Effector memory CD4-positive, alpha-beta T cell (primary cell): Measurements from ENCODE around the gene S100A8.
"Not testable (repeated sequence)": the region's sequence is repeated elsewhere in the genome, so short reads cannot be mapped to it uniquely, and the experiment has no call there.

Experiments
- DNase-seq, 3 donors: peaks; one replicate each; pipeline ENCODE4 v3.0.0-alpha.2; 2020
- H3K27ac ChIP-seq: 2 replicates; pipeline ENCODE4 v1.7.0; 2013; ENCODE audit warnings: mild to moderate bottlenecking, low read length, moderate library complexity; ENCODE audit not compliant: insufficient read depth, poor library complexity, severe bottlenecking
- H3K27me3 ChIP-seq: replicated peaks from 2 replicates; pipeline ENCODE4 v1.7.0; 2013; ENCODE audit warnings: mild to moderate bottlenecking, low read length; ENCODE audit not compliant: insufficient read depth, control insufficient read depth, poor library complexity, severe bottlenecking
- H3K36me3 ChIP-seq: 2 replicates; pipeline ENCODE4 v1.7.0; 2013; ENCODE audit warnings: mild to moderate bottlenecking, low read length, moderate library complexity; ENCODE audit not compliant: control insufficient read depth, insufficient read depth
- H3K4me1 ChIP-seq: 2 replicates; pipeline ENCODE4 v1.7.0; 2013; ENCODE audit warnings: low read length, mild to moderate bottlenecking; ENCODE audit not compliant: control insufficient read depth, insufficient read depth, poor library complexity, severe bottlenecking
- H3K4me3 ChIP-seq: 2 replicates; pipeline ENCODE4 v1.7.0; 2013; ENCODE audit warnings: low read length, low read depth, mild to moderate bottlenecking; ENCODE audit not compliant: insufficient read depth, poor library complexity, severe bottlenecking
- H3K9me3 ChIP-seq: 2 replicates; pipeline ENCODE4 v1.7.0; 2013; ENCODE audit warnings: mild to moderate bottlenecking, low read length, moderate library complexity; ENCODE audit not compliant: control insufficient read depth

Gene S100A8

GRCh38 chr1:153417136-153417888 lies 26.4 kb upstream of the S100A8 start:
- H3K27ac ChIP-seq, result no peak overlapping the region
- no peak for DNase-seq
- no peaks in the 10 kb centered on the region for H3K27me3 ChIP-seq
- H3K4me3 ChIP-seq, result no peak overlapping the region
- no peaks in the 10 kb centered on the region for H3K4me1 ChIP-seq
- no peaks in the 10 kb centered on the region for H3K9me3 ChIP-seq
- no peaks in the 10 kb centered on the region for H3K36me3 ChIP-seq

GRCh38 chr1:153415850-153416570 lies 25.1 kb upstream of the S100A8 start, which contains the start of gene S100A7A:
TSS of gene S100A7A (plus strand) at chr1:153416520. CDS start at chr1:153418083, 1,563 bp downstream.
- Histone ChIP-seq H3K27me3 (no peaks in the 10 kb centered on the region), H3K4me1 (no peaks in the 10 kb centered on the region), H3K36me3 (no peaks in the 10 kb centered on the region), H3K9me3 (no peaks in the 10 kb centered on the region), H3K27ac (no peak within 1 kb of the TSS), H3K4me3 (no peak within 1 kb of the TSS)
- DNase-seq, result no peak

GRCh38 chr1:153413961-153414360 lies 23.1 kb upstream of the S100A8 start:
- H3K27me3 ChIP-seq, H3K27ac ChIP-seq, H3K9me3 ChIP-seq, H3K36me3 ChIP-seq, DNase-seq, H3K4me3 ChIP-seq, H3K4me1 ChIP-seq: not testable (repeated sequence)

GRCh38 chr1:153407274-153407673 lies 16.4 kb upstream of the S100A8 start:
- not testable (repeated sequence) for H3K27ac ChIP-seq, H3K4me1 ChIP-seq, DNase-seq, H3K27me3 ChIP-seq, H3K4me3 ChIP-seq, H3K36me3 ChIP-seq, H3K9me3 ChIP-seq

- H3K4me1 ChIP-seq, H3K27me3 ChIP-seq, DNase-seq, H3K9me3 ChIP-seq, H3K27ac ChIP-seq, H3K36me3 ChIP-seq, H3K4me3 ChIP-seq: not testable (repeated sequence)
Observed at GRCh38 chr1:153405825-153406599, 15.1 kb upstream of the S100A8 start.

GRCh38 chr1:153404768-153405167 lies 13.9 kb upstream of the S100A8 start:
- H3K27ac ChIP-seq, result no peak overlapping the region
- peak; percentile 10 to 39 (median 19) for DNase-seq
- no peaks in the 10 kb centered on the region for H3K27me3 ChIP-seq
- H3K4me3 ChIP-seq, result no peak overlapping the region
- H3K36me3 ChIP-seq, result no peaks in the 10 kb centered on the region
- no peaks in the 10 kb centered on the region for H3K9me3 ChIP-seq
- no peaks in the 10 kb centered on the region for H3K4me1 ChIP-seq

GRCh38 chr1:153404086-153404635 lies 13.3 kb upstream of the S100A8 start:
- Histone ChIP-seq H3K9me3 (no peaks in the 10 kb centered on the region), H3K4me1 (no peaks in the 10 kb centered on the region), H3K27me3 (no peaks in the 10 kb centered on the region)

GRCh38 chr1:153403421-153404085 lies 12.7 kb upstream of the S100A8 start:
- Histone ChIP-seq H3K4me1 (no peaks in the 10 kb centered on the region), H3K27ac (no peak overlapping the region), H3K9me3 (no peaks in the 10 kb centered on the region), H3K27me3 (no peaks in the 10 kb centered on the region), H3K4me3 (no peak overlapping the region), H3K36me3 (no peaks in the 10 kb centered on the region)
- DNase-seq, result no peak

More at GRCh38 chr1:153404086-153404635, 13.3 kb upstream of the S100A8 start:
- Histone ChIP-seq H3K27ac (no peak overlapping the region), H3K36me3 (no peaks in the 10 kb centered on the region), H3K4me3 (no peak overlapping the region)
- no peak for DNase-seq

- no peak for DNase-seq
- Histone ChIP-seq H3K27me3 (no peaks in the 10 kb centered on the region), H3K4me3 (no peak overlapping the region), H3K27ac (no peak overlapping the region), H3K4me1 (no peaks in the 10 kb centered on the region), H3K9me3 (no peaks in the 10 kb centered on the region), H3K36me3 (no peaks in the 10 kb centered on the region)
Observed at GRCh38 chr1:153402226-153402625, 11.4 kb upstream of the S100A8 start.
